OCI-LY7 (cell line): ENCODE data around the gene MBOAT2.
"Not testable (repeated sequence)": the region's sequence is repeated elsewhere in the genome, so short reads cannot be mapped to it uniquely, and the experiment has no call there.

Experiments
- EZH2phosphoT487 ChIP-seq: fragments of 200-600 bp; sonication (generic); IDR thresholded peaks from 2 replicates; pipeline ENCODE4 v1.6.1; 2018; ENCODE audit warnings: low read depth, borderline replicate concordance, mild to moderate bottlenecking, mixed run types, antibody characterized with exemption, low read length, moderate library complexity, mixed read lengths
- TF ChIP-seq, protein P1 (sequence below): fragments of 200-600 bp; sonication (generic); conservative IDR thresholded peaks from 2 replicates; pipeline ENCODE4 v1.5.1; 2014; ENCODE audit warnings: mild to moderate bottlenecking, antibody characterized with exemption, low read length, moderate library complexity, mixed read lengths

DNA sequence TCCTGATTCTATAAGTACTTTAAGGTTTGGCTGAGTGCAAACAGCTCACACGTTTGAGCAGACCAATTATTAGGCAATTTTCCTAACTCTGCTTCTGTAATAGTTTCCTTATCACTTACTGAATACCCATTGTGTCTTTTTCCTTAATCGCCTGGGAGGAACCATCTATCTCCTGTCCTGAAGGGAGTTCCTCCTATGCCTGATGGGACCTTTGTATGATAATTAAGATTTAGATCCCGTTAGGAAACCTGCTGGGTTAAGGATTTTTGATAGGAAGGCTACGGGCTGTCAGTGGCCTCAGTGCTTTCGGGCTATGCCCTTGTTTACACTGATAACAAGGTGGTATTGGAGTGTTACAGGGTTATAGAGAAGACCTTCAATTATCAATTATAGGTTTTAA is 106.8 kb downstream of the MBOAT2 start:
- TF ChIP-seq, protein P1, sequence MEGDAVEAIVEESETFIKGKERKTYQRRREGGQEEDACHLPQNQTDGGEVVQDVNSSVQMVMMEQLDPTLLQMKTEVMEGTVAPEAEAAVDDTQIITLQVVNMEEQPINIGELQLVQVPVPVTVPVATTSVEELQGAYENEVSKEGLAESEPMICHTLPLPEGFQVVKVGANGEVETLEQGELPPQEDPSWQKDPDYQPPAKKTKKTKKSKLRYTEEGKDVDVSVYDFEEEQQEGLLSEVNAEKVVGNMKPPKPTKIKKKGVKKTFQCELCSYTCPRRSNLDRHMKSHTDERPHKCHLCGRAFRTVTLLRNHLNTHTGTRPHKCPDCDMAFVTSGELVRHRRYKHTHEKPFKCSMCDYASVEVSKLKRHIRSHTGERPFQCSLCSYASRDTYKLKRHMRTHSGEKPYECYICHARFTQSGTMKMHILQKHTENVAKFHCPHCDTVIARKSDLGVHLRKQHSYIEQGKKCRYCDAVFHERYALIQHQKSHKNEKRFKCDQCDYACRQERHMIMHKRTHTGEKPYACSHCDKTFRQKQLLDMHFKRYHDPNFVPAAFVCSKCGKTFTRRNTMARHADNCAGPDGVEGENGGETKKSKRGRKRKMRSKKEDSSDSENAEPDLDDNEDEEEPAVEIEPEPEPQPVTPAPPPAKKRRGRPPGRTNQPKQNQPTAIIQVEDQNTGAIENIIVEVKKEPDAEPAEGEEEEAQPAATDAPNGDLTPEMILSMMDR: not testable (repeated sequence)
- TF ChIP-seq EZH2phosphoT487: not testable (repeated sequence)
